ENCODE results near the gene MCF2L. TPM values are rescaled to one million over a fixed set of nuclear protein-coding genes. Genes with fewer than 3 reads are reported as not detected.

The MCF2L gene
- total RNA-seq, 1 donor from 2014 or later = 12.3 TPM

DNA sequence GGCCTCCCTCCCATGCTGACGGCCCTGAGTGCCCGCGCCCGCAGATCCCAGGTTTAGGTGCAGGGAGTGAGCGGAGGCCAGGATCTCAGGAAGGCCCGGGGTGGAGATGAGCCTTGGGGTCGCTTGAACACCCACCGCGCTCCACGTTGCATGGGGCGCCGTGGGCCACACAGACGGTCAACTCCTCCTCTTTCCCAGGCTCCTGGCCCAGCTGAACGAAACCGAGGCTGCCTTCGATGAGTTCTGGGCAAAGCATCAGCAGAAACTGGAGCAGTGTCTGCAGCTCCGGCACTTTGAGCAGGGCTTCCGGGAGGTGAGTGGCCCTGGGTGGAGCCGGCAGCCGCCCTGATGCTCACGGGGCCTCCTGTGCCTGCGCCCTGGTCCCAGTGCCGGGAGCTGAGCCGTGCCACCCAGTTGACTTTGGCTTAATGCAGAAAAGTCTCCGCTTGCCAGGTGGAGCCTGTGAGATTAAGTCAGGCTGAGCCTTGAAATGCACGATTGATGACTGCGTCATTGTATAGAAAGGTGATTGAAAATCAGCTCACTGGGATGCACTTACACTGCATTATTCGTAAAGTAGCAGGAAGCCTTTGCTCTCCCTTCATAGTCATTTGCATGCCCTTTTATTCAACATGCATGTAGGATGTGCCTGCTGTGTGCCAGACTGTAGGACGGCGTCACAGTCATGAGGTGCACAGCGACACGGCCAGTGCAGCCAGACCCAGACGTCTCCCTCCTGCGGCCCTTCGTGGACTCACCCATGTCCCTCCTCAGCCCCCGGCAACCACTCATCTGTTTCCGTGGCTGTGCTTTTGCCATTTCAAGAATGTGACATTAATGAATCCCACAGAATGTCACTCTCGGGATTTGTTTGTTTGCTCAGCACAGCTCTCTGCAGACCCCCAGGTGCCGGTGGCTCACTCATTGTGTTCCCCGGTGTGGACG is 101.1 kb downstream of the MCF2L start:
- DNase-seq (ENCODE audit: low read depth) = no peak
- no peak overlapping the region for H3K4me3 ChIP-seq (ENCODE audit: low read depth, low read length)
- no peaks in the 10 kb centered on the region for H3K36me3 ChIP-seq (ENCODE audit: control insufficient read depth, insufficient read depth, low read length)
- TF ChIP-seq, protein P1, sequence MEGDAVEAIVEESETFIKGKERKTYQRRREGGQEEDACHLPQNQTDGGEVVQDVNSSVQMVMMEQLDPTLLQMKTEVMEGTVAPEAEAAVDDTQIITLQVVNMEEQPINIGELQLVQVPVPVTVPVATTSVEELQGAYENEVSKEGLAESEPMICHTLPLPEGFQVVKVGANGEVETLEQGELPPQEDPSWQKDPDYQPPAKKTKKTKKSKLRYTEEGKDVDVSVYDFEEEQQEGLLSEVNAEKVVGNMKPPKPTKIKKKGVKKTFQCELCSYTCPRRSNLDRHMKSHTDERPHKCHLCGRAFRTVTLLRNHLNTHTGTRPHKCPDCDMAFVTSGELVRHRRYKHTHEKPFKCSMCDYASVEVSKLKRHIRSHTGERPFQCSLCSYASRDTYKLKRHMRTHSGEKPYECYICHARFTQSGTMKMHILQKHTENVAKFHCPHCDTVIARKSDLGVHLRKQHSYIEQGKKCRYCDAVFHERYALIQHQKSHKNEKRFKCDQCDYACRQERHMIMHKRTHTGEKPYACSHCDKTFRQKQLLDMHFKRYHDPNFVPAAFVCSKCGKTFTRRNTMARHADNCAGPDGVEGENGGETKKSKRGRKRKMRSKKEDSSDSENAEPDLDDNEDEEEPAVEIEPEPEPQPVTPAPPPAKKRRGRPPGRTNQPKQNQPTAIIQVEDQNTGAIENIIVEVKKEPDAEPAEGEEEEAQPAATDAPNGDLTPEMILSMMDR (IDR thresholded peaks at IDR 0.05; ENCODE audit: insufficient read depth, low read length, poor library complexity, severe bottlenecking) = no peak
- no peaks in the 10 kb centered on the region for H3K27me3 ChIP-seq (ENCODE audit: control insufficient read depth, insufficient read depth, low read length)

GRCh38 chr13:113070855-113071254 is 101.8 kb downstream of the MCF2L start:
- no peaks in the 10 kb centered on the region for H3K36me3 ChIP-seq (ENCODE audit: control insufficient read depth, insufficient read depth, low read length)
- DNase-seq (ENCODE audit: low read depth) = no peak
- no peaks in the 10 kb centered on the region for H3K27me3 ChIP-seq (ENCODE audit: control insufficient read depth, insufficient read depth, low read length)
- TF ChIP-seq, protein P1 (IDR thresholded peaks at IDR 0.05; ENCODE audit: insufficient read depth, low read length, poor library complexity, severe bottlenecking) = no peak
- no peak overlapping the region for H3K4me3 ChIP-seq (ENCODE audit: low read depth, low read length)

DNA sequence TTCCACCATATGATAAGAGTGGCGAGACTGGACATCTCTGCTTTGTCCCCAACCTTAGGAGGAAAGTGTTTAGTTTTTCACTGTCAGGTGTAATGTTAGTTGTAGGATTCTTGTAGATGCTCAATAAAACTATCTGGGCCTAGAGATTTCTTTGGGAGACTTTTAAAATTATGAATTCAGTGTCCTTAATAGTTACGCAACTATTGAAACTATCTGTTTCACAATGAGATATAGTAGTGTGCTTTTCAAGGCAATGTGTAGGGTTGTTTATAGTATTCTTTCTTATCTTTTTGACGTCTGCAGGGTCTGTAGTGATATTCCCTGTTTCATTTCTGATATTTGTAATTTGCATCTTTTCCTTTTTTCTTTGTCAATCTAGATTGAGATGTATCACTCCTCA is 103.4 kb downstream of the MCF2L start:
- no peak for DNase-seq (ENCODE audit: low read depth)
- TF ChIP-seq, protein P1 (IDR thresholded peaks at IDR 0.05; ENCODE audit: insufficient read depth, low read length, poor library complexity, severe bottlenecking) = no peak
- Histone ChIP-seq H3K4me3 (ENCODE audit: low read depth, low read length) (no peak overlapping the region), H3K36me3 (ENCODE audit: control insufficient read depth, insufficient read depth, low read length) (no peaks in the 10 kb centered on the region), H3K27me3 (ENCODE audit: control insufficient read depth, insufficient read depth, low read length) (no peaks in the 10 kb centered on the region)

- no peak for DNase-seq (ENCODE audit: low read depth)
Measured at GRCh38 chr13:113073942-113074341, 104.9 kb downstream of the MCF2L start.

GRCh38 chr13:113074401-113074800 is 105.4 kb downstream of the MCF2L start:
- no peak for DNase-seq (ENCODE audit: low read depth)
- TF ChIP-seq, protein P1 (IDR thresholded peaks at IDR 0.05; ENCODE audit: insufficient read depth, low read length, poor library complexity, severe bottlenecking) = no peak
- Histone ChIP-seq H3K36me3 (ENCODE audit: control insufficient read depth, insufficient read depth, low read length) (no peaks in the 10 kb centered on the region), H3K27me3 (ENCODE audit: control insufficient read depth, insufficient read depth, low read length) (no peaks in the 10 kb centered on the region), H3K4me3 (ENCODE audit: low read depth, low read length) (no peak overlapping the region)

More at GRCh38 chr13:113073942-113074341, 104.9 kb downstream of the MCF2L start:
- Histone ChIP-seq H3K4me3 (ENCODE audit: low read depth, low read length) (no peak overlapping the region), H3K27me3 (ENCODE audit: control insufficient read depth, insufficient read depth, low read length) (no peaks in the 10 kb centered on the region), H3K36me3 (ENCODE audit: control insufficient read depth, insufficient read depth, low read length) (no peaks in the 10 kb centered on the region)
- TF ChIP-seq, protein P1 (IDR thresholded peaks at IDR 0.05; ENCODE audit: insufficient read depth, low read length, poor library complexity, severe bottlenecking) = no peak
